MCF 10A (cell line): ENCODE data around the gene GCC1. TPM values are rescaled to one million over a fixed set of nuclear protein-coding genes. Genes with fewer than 3 reads are reported as not detected.

ENCODE experiments used
- BruUV-seq: library from RNA; stranded (reverse); fragments of 400-500 nt; replicated peaks from 2 replicates; lab custom pipeline; 2021; lab: Mats Ljungman, UMichigan
- CTCF ChIA-PET: fragments of 300-600 bp; sonication (Branson Sonifier 250); formaldehyde crosslinking; extraction: SDS; loops from one replicate; lab custom pipeline; 2021; ENCODE audit warnings: antibody characterized with exemption, inconsistent platforms; lab: Yijun Ruan, JAX
- POLR2A ChIA-PET: fragments of 300-600, 350-650 bp; sonication (Branson Sonifier 250); formaldehyde crosslinking; extraction: SDS; loops from one replicate; lab custom pipeline; 2020; ENCODE audit warnings: antibody characterized with exemption, inconsistent platforms; lab: Yijun Ruan, JAX
- DNase-seq: peaks from one replicate; pipeline ENCODE4 v3.0.0-alpha.2; 2018; ENCODE audit not compliant: unreplicated experiment
- H3K27ac Mint-ChIP-seq: one replicate; pipeline ENCODE4 v1.8.0; 2022; ENCODE audit warnings: mild to moderate bottlenecking, low read depth, mixed read lengths; ENCODE audit not compliant: unreplicated experiment
- H3K27me3 Mint-ChIP-seq: one replicate; pipeline ENCODE4 v1.8.0; 2022; ENCODE audit warnings: mixed read lengths; ENCODE audit not compliant: insufficient read depth, unreplicated experiment
- H3K36me3 Mint-ChIP-seq: one replicate; pipeline ENCODE4 v1.8.0; 2022; ENCODE audit warnings: mild to moderate bottlenecking, moderate library complexity, mixed read lengths; ENCODE audit not compliant: insufficient read depth, unreplicated experiment
- H3K4me1 Mint-ChIP-seq: one replicate; pipeline ENCODE4 v1.8.0; 2022; ENCODE audit warnings: mixed read lengths; ENCODE audit not compliant: insufficient read depth, unreplicated experiment
- H3K4me3 Mint-ChIP-seq: one replicate; pipeline ENCODE4 v1.8.0; 2022; ENCODE audit warnings: mild to moderate bottlenecking, moderate library complexity, mixed read lengths; ENCODE audit not compliant: unreplicated experiment
- H3K9me3 Mint-ChIP-seq: one replicate; pipeline ENCODE4 v1.8.0; 2022; ENCODE audit warnings: mixed read lengths; ENCODE audit not compliant: unreplicated experiment
- CTCF ChIP-seq: fragments of 200-600 bp; IDR thresholded peaks from one replicate; pipeline ENCODE4 v1.8.0; 2022; ENCODE audit warnings: antibody characterized with exemption, mild to moderate bottlenecking; ENCODE audit not compliant: unreplicated experiment
- intact Hi-C: fragments of 100-400 bp; cut with micrococcal nuclease; formaldehyde crosslinking; loops from 2 replicates; pipeline ENCODE4 v1.14.1; 2022
- total RNA-seq: library from RNA; stranded (reverse); gene quantifications from 2 replicates; pipeline ENCODE4 v1.2.3, GENCODE V29; 2022

Gene GCC1
- total RNA-seq, 1 experiment from 2014 or later, result 27.7 TPM

GRCh38 chr7:127532736-127533135 is 52.7 kb downstream of the GCC1 start:
- Mint-ChIP-seq H3K36me3 (no peaks in the 10 kb centered on the region), H3K27me3 (peaks cover 61% of the 10 kb centered on the region), H3K27ac (no peak overlapping the region), H3K4me3 (no peak overlapping the region), H3K4me1 (no peaks in the 10 kb centered on the region), H3K9me3 (no peaks in the 10 kb centered on the region)
- TF ChIP-seq CTCF, result no peak
- intact Hi-C loops, result no loop called here
- POLR2A ChIA-PET, result no interaction called here
- DNase-seq, result no peak
- CTCF ChIA-PET, result interaction anchor here (1.2 kb wide), 1 partner anchor 18 kb away, joined by 6 read pairs; no protein-coding TSS in a partner anchor
- BruUV-seq, result no TSS peak

DNA sequence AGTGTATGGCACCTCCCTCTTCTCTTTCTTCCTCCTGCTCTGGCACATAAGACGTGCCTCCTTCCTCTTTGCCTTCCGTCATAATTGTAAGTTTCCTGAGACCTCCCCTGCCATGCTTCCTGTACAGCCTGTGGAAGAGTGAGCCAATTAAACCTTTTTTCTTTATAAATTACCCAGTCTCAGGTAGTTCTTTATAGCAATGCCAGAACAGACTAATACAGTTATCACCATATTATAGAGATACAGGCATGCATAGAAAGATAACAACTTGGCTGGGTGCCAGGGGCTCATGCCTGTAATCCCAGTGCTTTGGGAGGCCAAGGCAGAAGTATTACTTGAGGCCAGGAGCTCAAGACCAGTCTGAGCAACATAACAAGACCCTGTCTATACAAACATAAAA is 53.2 kb downstream of the GCC1 start:
- DNase-seq, result no peak
- TF ChIP-seq CTCF, result no peak
- POLR2A ChIA-PET, result no interaction called here
- no peaks in the 10 kb centered on the region for H3K9me3 Mint-ChIP-seq
- no peak overlapping the region for H3K4me3 Mint-ChIP-seq
- no peak overlapping the region for H3K27ac Mint-ChIP-seq
- no peaks in the 10 kb centered on the region for H3K36me3 Mint-ChIP-seq
- no TSS peak for BruUV-seq
- CTCF ChIA-PET, result interaction anchor here (1.2 kb wide), 1 partner anchor 18 kb away, joined by 6 read pairs; no protein-coding TSS in a partner anchor
- peaks cover 61% of the 10 kb centered on the region for H3K27me3 Mint-ChIP-seq
- H3K4me1 Mint-ChIP-seq, result no peaks in the 10 kb centered on the region
- intact Hi-C loops, result no loop called here

Other genes with a start within 250 kb of the GCC1 start
- gene ZNF800, start 192.9 kb downstream of the GCC1 start, total RNA-seq, result 51.7 and 55.1 TPM in 2 replicates
- 109 and 133 TPM in 2 replicates for gene ARF5, start 2.8 kb upstream of the GCC1 start, total RNA-seq
- 0.71 TPM in 1 of 2 replicates, not detected in the other for gene FSCN3, start 8.1 kb upstream of the GCC1 start, total RNA-seq
- gene PAX4, start 32.5 kb upstream of the GCC1 start, total RNA-seq, result not detected in 2 replicates
- 291 and 297 TPM in 2 replicates for gene SND1, start 66.6 kb upstream of the GCC1 start, total RNA-seq